MM.1S (cell line): ENCODE results near the gene EEF2.

Experiments used
- DNase-seq: peaks from one replicate; pipeline ENCODE4 v3.0.0-alpha.2; 2015
- H2AFZ ChIP-seq: fragments of 300-600 bp; sonication (generic); 2 replicates; pipeline ENCODE4 v1.6.0; 2016; ENCODE audit warnings: antibody characterized with exemption, low read length
- H3F3A ChIP-seq: fragments of 300-600 bp; sonication (generic); 2 replicates; pipeline ENCODE4 v1.6.1; 2016; ENCODE audit warnings: mild to moderate bottlenecking, antibody characterized with exemption, low read length, moderate library complexity, mixed read lengths; ENCODE audit not compliant: insufficient read depth
- H3K27ac ChIP-seq: fragments of 300-600 bp; sonication (generic); 2 replicates; pipeline ENCODE4 v1.5.1; 2016; ENCODE audit warnings: mild to moderate bottlenecking, low read length
- H3K27me3 ChIP-seq: fragments of 300-600 bp; sonication (generic); replicated peaks from 2 replicates; pipeline ENCODE4 v1.6.0; 2016; ENCODE audit warnings: low read length; ENCODE audit not compliant: insufficient read depth
- H3K36me3 ChIP-seq: fragments of 300-600 bp; sonication (generic); replicated peaks from 2 replicates; pipeline ENCODE4 v1.6.1; 2016; ENCODE audit warnings: mild to moderate bottlenecking, low read length, mixed read lengths; ENCODE audit not compliant: insufficient read depth
- H3K4me1 ChIP-seq: fragments of 300-600 bp; sonication (generic); 2 replicates; pipeline ENCODE4 v1.6.1; 2016; ENCODE audit warnings: low read length, mixed read lengths
- H3K4me2 ChIP-seq: fragments of 300-600 bp; sonication (generic); 2 replicates; pipeline ENCODE4 v1.6.0; 2016; ENCODE audit warnings: low read depth, low read length
- H3K4me3 ChIP-seq: fragments of 300-600 bp; sonication (generic); 2 replicates; pipeline ENCODE4 v1.5.1; 2016; ENCODE audit warnings: low read length, mixed read lengths
- H3K79me2 ChIP-seq: fragments of 300-600 bp; sonication (generic); 2 replicates; pipeline ENCODE4 v1.6.1; 2016; ENCODE audit warnings: mixed run types, low read length, mixed read lengths
- H3K9ac ChIP-seq: fragments of 300-600 bp; sonication (generic); 2 replicates; pipeline ENCODE4 v1.6.1; 2016; ENCODE audit warnings: low read length, mixed read lengths
- H3K9me2 ChIP-seq: fragments of 300-600 bp; sonication (generic); replicated peaks from 2 replicates; pipeline ENCODE4 v1.6.1; 2016; ENCODE audit warnings: mild to moderate bottlenecking, low read length, mixed read lengths; ENCODE audit not compliant: insufficient read depth
- H3K9me3 ChIP-seq: fragments of 300-600 bp; sonication (generic); replicated peaks from 2 replicates; pipeline ENCODE4 v1.6.1; 2016; ENCODE audit warnings: mild to moderate bottlenecking, low read length, mixed read lengths; ENCODE audit not compliant: insufficient read depth
- H4K20me1 ChIP-seq: fragments of 300-600 bp; sonication (generic); 2 replicates; pipeline ENCODE4 v1.6.1; 2016; ENCODE audit warnings: mild to moderate bottlenecking, low read length, moderate library complexity, mixed read lengths; ENCODE audit not compliant: insufficient read depth
- CTCF ChIP-seq: fragments of 300-600 bp; sonication (generic); IDR thresholded peaks from 2 replicates; pipeline ENCODE4 v1.5.1; 2016; ENCODE audit warnings: antibody characterized with exemption, low read length, mixed read lengths
- EZH2 ChIP-seq: fragments of 300-600 bp; sonication (generic); optimal IDR thresholded peaks from 2 replicates; pipeline ENCODE3; 2017; ENCODE audit warnings: low read depth, mild to moderate bottlenecking, antibody characterized with exemption, low read length, mixed read lengths
- EZH2phosphoT487 ChIP-seq: fragments of 300-600 bp; sonication (generic); IDR thresholded peaks from 2 replicates; pipeline ENCODE4 v1.6.1; 2018; ENCODE audit warnings: antibody characterized with exemption, low read length

The EEF2 gene

GRCh38 chr19:4025317-4025716, 40.1 kb upstream of the EEF2 start:
- Histone ChIP-seq H3K9me3 (no peaks in the 10 kb centered on the region), H3K9ac (no peak overlapping the region), H3K4me1 (no peaks in the 10 kb centered on the region), H3K9me2 (no peaks in the 10 kb centered on the region), H3K36me3 (no peaks in the 10 kb centered on the region; the same call in none of the 2 replicates), H3K27ac (no peak overlapping the region), H2AFZ (no peak overlapping the region), H4K20me1 (no peaks in the 10 kb centered on the region), H3K79me2 (peaks cover 23% of the 10 kb centered on the region), H3K27me3 (no peaks in the 10 kb centered on the region), H3F3A (no peaks in the 10 kb centered on the region), H3K4me3 (no peak overlapping the region), H3K4me2 (no peak overlapping the region)
- DNase-seq = no peak
- no peak for TF ChIP-seq EZH2
- TF ChIP-seq CTCF = no peak
- no peak for TF ChIP-seq EZH2phosphoT487

GRCh38 chr19:4023600-4024398, 38.5 kb upstream of the EEF2 start:
- H3K4me3 ChIP-seq = no peak overlapping the region
- H3K9me2 ChIP-seq = no peaks in the 10 kb centered on the region
- no peaks in the 10 kb centered on the region for H3K9me3 ChIP-seq
- H2AFZ ChIP-seq = no peak overlapping the region
- TF ChIP-seq CTCF = no peak
- no peak for TF ChIP-seq EZH2
- no peak for TF ChIP-seq EZH2phosphoT487
- H3F3A ChIP-seq = no peaks in the 10 kb centered on the region
- no peaks in the 10 kb centered on the region; the same call in none of the 2 replicates for H3K36me3 ChIP-seq
- H3K4me2 ChIP-seq = no peak overlapping the region
- H4K20me1 ChIP-seq = no peaks in the 10 kb centered on the region
- H3K27me3 ChIP-seq = no peaks in the 10 kb centered on the region
- peaks cover 36% of the 10 kb centered on the region for H3K79me2 ChIP-seq
- no peaks in the 10 kb centered on the region for H3K4me1 ChIP-seq
- no peak overlapping the region for H3K27ac ChIP-seq
- H3K9ac ChIP-seq = no peak overlapping the region
- no peak for DNase-seq

- Histone ChIP-seq H3K36me3 (no peaks in the 10 kb centered on the region), H3K9ac (no peak overlapping the region), H3K27ac (no peak overlapping the region)
Observed at GRCh38 chr19:4019578-4019977, 34.3 kb upstream of the EEF2 start.

More at GRCh38 chr19:4019578-4019977, 34.3 kb upstream of the EEF2 start:
- H3K9me3 ChIP-seq = no peaks in the 10 kb centered on the region
- H3K27me3 ChIP-seq = no peaks in the 10 kb centered on the region
- TF ChIP-seq EZH2 (no peak), CTCF (no peak), EZH2phosphoT487 (no peak)
- no peak for DNase-seq
- H3K4me3 ChIP-seq = no peak overlapping the region
- H2AFZ ChIP-seq = no peak overlapping the region
- 0 out of 2 replicates have a peak, but pooled peaks cover 3% of the 10 kb centered on the region for H4K20me1 ChIP-seq
- H3K79me2 ChIP-seq = peaks cover 78% of the 10 kb centered on the region
- no peaks in the 10 kb centered on the region for H3K4me1 ChIP-seq
- no peak overlapping the region for H3K4me2 ChIP-seq
- H3F3A ChIP-seq = no peaks in the 10 kb centered on the region
- no peaks in the 10 kb centered on the region for H3K9me2 ChIP-seq
